DND-41 (cell line): ENCODE results near the gene GOT1.

Experiments used
- EZH2 ChIP-seq: IDR thresholded peaks from 3 replicates; pipeline ENCODE4 v1.6.1; 2012; ENCODE audit warnings: borderline replicate concordance, low read depth, mild to moderate bottlenecking, moderate library complexity, low read length, inconsistent platforms; ENCODE audit not compliant: severe bottlenecking
- TF ChIP-seq, protein P1 (sequence below): IDR thresholded peaks from 2 replicates; pipeline ENCODE4 v1.5.1; 2012; ENCODE audit warnings: borderline replicate concordance, low read length, moderate library complexity, mild to moderate bottlenecking; ENCODE audit not compliant: poor library complexity, severe bottlenecking; ENCODE audit errors: extremely low read depth

DNA sequence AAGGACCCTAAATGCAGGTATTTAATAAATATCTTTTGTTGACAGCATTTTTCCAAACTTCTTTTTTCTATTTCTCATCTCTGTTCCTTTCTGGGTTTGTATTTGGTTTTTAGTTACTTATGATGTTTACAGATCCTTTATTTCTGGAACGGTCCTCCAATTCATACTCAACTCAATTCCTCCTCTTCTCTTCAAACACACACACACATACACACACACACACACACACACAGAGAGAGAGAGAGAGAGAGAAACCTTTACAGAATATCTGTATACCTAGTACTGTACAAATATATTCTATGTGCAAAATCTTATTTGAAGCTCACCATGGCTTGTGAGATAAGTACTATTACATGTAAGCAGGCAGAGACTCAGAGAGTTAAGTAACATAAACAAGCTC is 21.6 kb upstream of the GOT1 start:
- TF ChIP-seq, protein P1, sequence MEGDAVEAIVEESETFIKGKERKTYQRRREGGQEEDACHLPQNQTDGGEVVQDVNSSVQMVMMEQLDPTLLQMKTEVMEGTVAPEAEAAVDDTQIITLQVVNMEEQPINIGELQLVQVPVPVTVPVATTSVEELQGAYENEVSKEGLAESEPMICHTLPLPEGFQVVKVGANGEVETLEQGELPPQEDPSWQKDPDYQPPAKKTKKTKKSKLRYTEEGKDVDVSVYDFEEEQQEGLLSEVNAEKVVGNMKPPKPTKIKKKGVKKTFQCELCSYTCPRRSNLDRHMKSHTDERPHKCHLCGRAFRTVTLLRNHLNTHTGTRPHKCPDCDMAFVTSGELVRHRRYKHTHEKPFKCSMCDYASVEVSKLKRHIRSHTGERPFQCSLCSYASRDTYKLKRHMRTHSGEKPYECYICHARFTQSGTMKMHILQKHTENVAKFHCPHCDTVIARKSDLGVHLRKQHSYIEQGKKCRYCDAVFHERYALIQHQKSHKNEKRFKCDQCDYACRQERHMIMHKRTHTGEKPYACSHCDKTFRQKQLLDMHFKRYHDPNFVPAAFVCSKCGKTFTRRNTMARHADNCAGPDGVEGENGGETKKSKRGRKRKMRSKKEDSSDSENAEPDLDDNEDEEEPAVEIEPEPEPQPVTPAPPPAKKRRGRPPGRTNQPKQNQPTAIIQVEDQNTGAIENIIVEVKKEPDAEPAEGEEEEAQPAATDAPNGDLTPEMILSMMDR, result no peak
- no peak for TF ChIP-seq EZH2
